Activated naive CD4-positive, alpha-beta T cell treated with anti-CD3 and anti-CD28 coated beads, Interleukin-2, amount 50 U/mL, for 72 hours (primary cell): Measurements from ENCODE around the gene TMEM151B. TPM values are rescaled to one million over a fixed set of nuclear protein-coding genes. Genes with fewer than 3 reads are reported as not detected.

Experiments
- ATAC-seq, 2 donors: fragments of 150-1000 bp; cut with Tn5 transposase; 2 replicates each; pipeline ENCODE4 v1.10.0; 2021; ENCODE audit warnings: mild to moderate bottlenecking in 2 of 2, moderate library complexity in 2 of 2
- DNase-seq, 2 donors: peaks; one replicate each; pipeline ENCODE4 v3.0.0; 2021 to 2022; ENCODE audit warnings: low spot score in 2 of 2
- H3K27ac Mint-ChIP-seq, 2 donors: one replicate each; pipeline ENCODE4 v1.8.0; 2022; ENCODE audit warnings: mild to moderate bottlenecking in 2 of 2, mixed read lengths in 2 of 2
- H3K36me3 Mint-ChIP-seq, 2 donors: one replicate each; pipeline ENCODE4 v1.8.0; 2022; ENCODE audit warnings: mixed read lengths in 2 of 2
- H3K9me3 Mint-ChIP-seq, 2 donors: one replicate each; pipeline ENCODE4 v1.8.0; 2022; ENCODE audit warnings: mixed read lengths in 2 of 2
- total RNA-seq, 2 donors: library from RNA; stranded (reverse); gene quantifications; one replicate each; pipeline ENCODE4 v1.2.3, GENCODE V29; 2022

The TMEM151B gene
- total RNA-seq, 2 donors from 2014 or later, result 0.20 TPM; not detected in 1

- no peak for DNase-seq
- Mint-ChIP-seq H3K27ac (no peak overlapping the region), H3K9me3 (no peaks in the 10 kb centered on the region), H3K36me3 (no peaks in the 10 kb centered on the region)
- no peak for ATAC-seq
Observed at GRCh38 chr6:44278315-44278714, 8.1 kb downstream of the TMEM151B start.

- no peak for ATAC-seq
- no peak for DNase-seq
- H3K27ac Mint-ChIP-seq, result no peak overlapping the region
- no peaks in the 10 kb centered on the region for H3K36me3 Mint-ChIP-seq
- no peaks in the 10 kb centered on the region for H3K9me3 Mint-ChIP-seq
Observed at GRCh38 chr6:44278774-44279697, 8.8 kb downstream of the TMEM151B start.

GRCh38 chr6:44284121-44284520 lies 13.9 kb downstream of the TMEM151B start:
- DNase-seq (no peak), ATAC-seq (no peak)
- Mint-ChIP-seq H3K36me3 (no peaks in the 10 kb centered on the region), H3K27ac (no peak overlapping the region), H3K9me3 (no peaks in the 10 kb centered on the region)

GRCh38 chr6:44284867-44285266 lies 14.6 kb downstream of the TMEM151B start:
- ATAC-seq (no peak), DNase-seq (no peak)
- H3K9me3 Mint-ChIP-seq, result no peaks in the 10 kb centered on the region
- H3K36me3 Mint-ChIP-seq, result no peaks in the 10 kb centered on the region
- no peak overlapping the region for H3K27ac Mint-ChIP-seq

- no peaks in the 10 kb centered on the region for H3K9me3 Mint-ChIP-seq
- DNase-seq (no peak), ATAC-seq (no peak)
- H3K36me3 Mint-ChIP-seq, result no peaks in the 10 kb centered on the region
- H3K27ac Mint-ChIP-seq, result no peak overlapping the region
Observed at GRCh38 chr6:44285552-44286284, 15.5 kb downstream of the TMEM151B start.

GRCh38 chr6:44286285-44286565 lies 16.0 kb downstream of the TMEM151B start:
- ATAC-seq, result no peak
- DNase-seq, result no peak
- Mint-ChIP-seq H3K9me3 (no peaks in the 10 kb centered on the region), H3K27ac (no peak overlapping the region), H3K36me3 (no peaks in the 10 kb centered on the region)

GRCh38 chr6:44286747-44287146 lies 16.5 kb downstream of the TMEM151B start:
- no peak for DNase-seq
- Mint-ChIP-seq H3K9me3 (no peaks in the 10 kb centered on the region), H3K36me3 (no peaks in the 10 kb centered on the region), H3K27ac (no peak overlapping the region)
- no peak for ATAC-seq

GRCh38 chr6:44289726-44290260 lies 19.5 kb downstream of the TMEM151B start:
- no peaks in the 10 kb centered on the region for H3K9me3 Mint-ChIP-seq
- ATAC-seq, result no peak
- no peak for DNase-seq
- no peak overlapping the region for H3K27ac Mint-ChIP-seq
- H3K36me3 Mint-ChIP-seq, result no peaks in the 10 kb centered on the region

- no peaks in the 10 kb centered on the region for H3K9me3 Mint-ChIP-seq
Observed at GRCh38 chr6:44291841-44292240, 21.6 kb downstream of the TMEM151B start.

GRCh38 chr6:44292661-44293365 lies 22.6 kb downstream of the TMEM151B start:
- ATAC-seq, result peak in 1 of 2 donors; percentile 42

More at GRCh38 chr6:44291841-44292240, 21.6 kb downstream of the TMEM151B start:
- DNase-seq (no peak), ATAC-seq (peak in 1 of 2 donors; percentile 21)
- no peak overlapping the region for H3K27ac Mint-ChIP-seq
- no peaks in the 10 kb centered on the region for H3K36me3 Mint-ChIP-seq

GRCh38 chr6:44294832-44295791 lies 24.9 kb downstream of the TMEM151B start:
- H3K36me3 Mint-ChIP-seq, result peaks cover 0 to 1% of the 10 kb centered on the region in 2 donors

More at GRCh38 chr6:44292661-44293365, 22.6 kb downstream of the TMEM151B start:
- H3K27ac Mint-ChIP-seq, result no peak overlapping the region
- no peak for DNase-seq
- H3K36me3 Mint-ChIP-seq, result no peaks in the 10 kb centered on the region
- H3K9me3 Mint-ChIP-seq, result no peaks in the 10 kb centered on the region

GRCh38 chr6:44297063-44298038 lies 27.1 kb downstream of the TMEM151B start:
- peak in 1 of 2 donors; percentile 56 for DNase-seq
- no peak overlapping the region for H3K27ac Mint-ChIP-seq
- no peaks in the 10 kb centered on the region for H3K9me3 Mint-ChIP-seq
- H3K36me3 Mint-ChIP-seq, result peaks cover 5 to 11% of the 10 kb centered on the region in 2 donors
- ATAC-seq, result peak; percentile 75 to 80

More at GRCh38 chr6:44294832-44295791, 24.9 kb downstream of the TMEM151B start:
- no peaks in the 10 kb centered on the region for H3K9me3 Mint-ChIP-seq
- ATAC-seq (no peak), DNase-seq (no peak)
- no peak overlapping the region for H3K27ac Mint-ChIP-seq

GRCh38 chr6:44298055-44298803 lies 28.0 kb downstream of the TMEM151B start:
- no peak overlapping the region for H3K27ac Mint-ChIP-seq
- H3K9me3 Mint-ChIP-seq, result no peaks in the 10 kb centered on the region

GRCh38 chr6:44298864-44299263 lies 28.6 kb downstream of the TMEM151B start:
- DNase-seq (no peak), ATAC-seq (no peak)
- Mint-ChIP-seq H3K36me3 (peaks cover 5 to 11% of the 10 kb centered on the region in 2 donors), H3K27ac (no peak overlapping the region), H3K9me3 (no peaks in the 10 kb centered on the region)

More at GRCh38 chr6:44298055-44298803, 28.0 kb downstream of the TMEM151B start:
- ATAC-seq (no peak), DNase-seq (no peak)
- H3K36me3 Mint-ChIP-seq, result peaks cover 5 to 11% of the 10 kb centered on the region in 2 donors
